Lower leg skin (tissue), 3 donors: ENCODE data around the gene PSME3.
"Not testable (repeated sequence)": the region's sequence is repeated elsewhere in the genome, so short reads cannot be mapped to it uniquely, and the experiment has no call there.

Experiments used
- POLR2A ChIP-seq, 2 donors: fragments of 450-650 bp; IDR thresholded peaks; one replicate each; pipeline ENCODE4 v1.6.1; 2016 to 2017; ENCODE audit warnings: antibody characterized with exemption in 2 of 2, mild to moderate bottlenecking in 1 of 2, moderate library complexity in 1 of 2
- TF ChIP-seq, protein P1 (sequence below), 3 donors: fragments of 450-650 bp; IDR thresholded peaks; one replicate each; pipeline ENCODE4 v1.5.1; 2016; ENCODE audit warnings: antibody characterized with exemption in 3 of 3, mild to moderate bottlenecking in 3 of 3, moderate library complexity in 2 of 3

DNA sequence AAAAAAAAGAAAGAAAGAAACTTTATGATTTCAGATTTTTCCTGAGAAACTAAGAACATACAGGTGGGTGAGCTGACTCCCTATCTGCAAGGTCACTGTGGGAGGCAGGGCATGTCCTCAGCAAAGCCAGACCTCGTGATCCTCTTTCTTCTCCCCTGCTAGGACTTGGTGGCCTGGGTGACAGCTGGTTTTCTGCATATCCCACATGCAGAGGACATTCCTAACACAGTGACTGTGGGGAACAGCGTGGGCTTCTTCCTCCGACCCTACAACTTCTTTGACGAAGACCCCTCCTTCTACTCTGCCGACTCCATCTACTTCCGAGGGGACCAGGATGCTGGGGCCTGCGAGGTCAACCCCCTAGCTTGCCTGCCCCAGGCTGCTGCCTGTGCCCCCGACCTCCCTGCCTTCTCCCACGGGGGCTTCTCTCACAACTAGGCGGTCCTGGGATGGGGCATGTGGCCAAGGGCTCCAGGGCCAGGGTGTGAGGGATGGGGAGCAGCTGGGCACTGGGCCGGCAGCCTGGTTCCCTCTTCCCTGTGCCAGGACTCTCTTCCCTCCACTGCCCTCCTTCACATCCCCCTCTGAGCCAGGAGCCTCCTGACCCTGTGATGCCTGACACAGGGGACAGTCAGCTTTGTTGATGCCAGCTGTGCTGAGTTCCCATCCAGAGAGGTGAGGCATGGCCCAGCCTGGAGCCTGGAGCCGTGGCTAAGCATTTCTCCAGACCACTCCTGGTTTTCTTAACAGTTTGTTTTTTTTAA is 40.9 kb downstream of the PSME3 start:
- TF ChIP-seq, protein P1, sequence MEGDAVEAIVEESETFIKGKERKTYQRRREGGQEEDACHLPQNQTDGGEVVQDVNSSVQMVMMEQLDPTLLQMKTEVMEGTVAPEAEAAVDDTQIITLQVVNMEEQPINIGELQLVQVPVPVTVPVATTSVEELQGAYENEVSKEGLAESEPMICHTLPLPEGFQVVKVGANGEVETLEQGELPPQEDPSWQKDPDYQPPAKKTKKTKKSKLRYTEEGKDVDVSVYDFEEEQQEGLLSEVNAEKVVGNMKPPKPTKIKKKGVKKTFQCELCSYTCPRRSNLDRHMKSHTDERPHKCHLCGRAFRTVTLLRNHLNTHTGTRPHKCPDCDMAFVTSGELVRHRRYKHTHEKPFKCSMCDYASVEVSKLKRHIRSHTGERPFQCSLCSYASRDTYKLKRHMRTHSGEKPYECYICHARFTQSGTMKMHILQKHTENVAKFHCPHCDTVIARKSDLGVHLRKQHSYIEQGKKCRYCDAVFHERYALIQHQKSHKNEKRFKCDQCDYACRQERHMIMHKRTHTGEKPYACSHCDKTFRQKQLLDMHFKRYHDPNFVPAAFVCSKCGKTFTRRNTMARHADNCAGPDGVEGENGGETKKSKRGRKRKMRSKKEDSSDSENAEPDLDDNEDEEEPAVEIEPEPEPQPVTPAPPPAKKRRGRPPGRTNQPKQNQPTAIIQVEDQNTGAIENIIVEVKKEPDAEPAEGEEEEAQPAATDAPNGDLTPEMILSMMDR (IDR thresholded peaks at IDR 0.05), result not testable (repeated sequence)
- not testable (repeated sequence) for TF ChIP-seq POLR2A (IDR thresholded peaks at IDR 0.05)
